GM18505 (cell line): ENCODE measurements around the gene PRKG1.

Experiments used
- ATAC-seq: cut with Tn5 transposase; IDR thresholded peaks from one replicate; pipeline ENCODE4 v1.9.1; 2021; ENCODE audit not compliant: unreplicated experiment
- POLR2A ChIP-seq: IDR thresholded peaks from 4 replicates; pipeline ENCODE4 v1.6.1; 2011; ENCODE audit warnings: borderline replicate concordance; ENCODE audit not compliant: insufficient read depth, insufficient read length; ENCODE audit errors: extremely low read depth

Gene PRKG1

DNA sequence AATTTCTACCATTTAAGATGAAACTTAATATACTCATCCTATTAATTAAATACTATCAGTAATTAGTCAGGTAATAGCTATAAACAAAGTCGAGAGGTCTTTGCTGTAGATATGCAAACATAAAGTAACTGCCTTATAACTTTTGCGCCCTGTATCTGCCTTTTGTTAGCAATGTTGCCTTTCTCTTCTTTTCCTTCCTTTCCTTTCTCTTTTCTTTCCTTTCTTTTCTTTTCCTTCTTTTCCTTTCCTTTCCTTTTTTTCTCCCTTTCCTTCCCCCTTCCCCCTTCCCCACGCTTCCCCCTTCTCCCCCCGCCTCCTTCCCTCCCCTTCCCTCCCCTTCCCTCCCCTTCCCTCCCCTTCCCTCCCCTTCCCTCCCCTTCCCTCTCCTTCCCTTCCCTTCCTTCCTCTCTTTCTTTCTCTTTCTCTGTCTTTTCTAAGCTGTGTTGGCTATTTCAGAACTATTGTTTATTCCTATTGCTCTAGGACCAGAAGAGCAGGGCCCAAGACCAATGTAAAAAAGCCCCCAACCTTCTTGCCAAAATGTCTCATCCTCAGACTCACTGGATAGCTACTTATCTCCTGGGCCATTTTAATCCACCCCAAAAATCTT, 1174.5 kb downstream of the PRKG1 start:
- TF ChIP-seq POLR2A: no peak
- no peak for ATAC-seq

DNA sequence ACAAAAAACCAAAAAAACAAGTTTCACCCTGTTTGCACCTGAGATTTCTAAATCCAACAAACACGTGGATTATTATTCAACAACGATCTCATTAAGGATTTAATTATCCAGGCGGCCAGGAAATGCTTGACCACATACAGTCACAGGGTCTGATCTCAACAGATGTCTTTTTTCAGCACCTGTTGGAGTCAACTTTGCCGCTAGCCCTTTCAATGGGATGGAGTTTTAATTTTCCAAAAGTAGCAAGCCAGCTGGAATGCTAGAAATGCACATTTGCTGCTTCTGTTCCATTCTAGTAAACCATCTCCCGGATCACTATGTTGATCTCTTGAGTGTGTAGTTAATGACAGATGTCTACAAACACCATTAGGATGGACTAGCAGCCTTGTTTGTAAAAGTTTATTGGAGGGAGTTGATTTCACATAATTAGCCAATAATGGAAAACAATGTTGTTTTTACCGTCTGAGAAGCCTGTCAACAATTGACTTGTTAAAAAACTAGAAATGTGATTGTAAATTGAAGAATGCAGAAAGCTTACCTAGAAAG, 1175.6 kb downstream of the PRKG1 start:
- no peak for TF ChIP-seq POLR2A
- no peak for ATAC-seq

DNA sequence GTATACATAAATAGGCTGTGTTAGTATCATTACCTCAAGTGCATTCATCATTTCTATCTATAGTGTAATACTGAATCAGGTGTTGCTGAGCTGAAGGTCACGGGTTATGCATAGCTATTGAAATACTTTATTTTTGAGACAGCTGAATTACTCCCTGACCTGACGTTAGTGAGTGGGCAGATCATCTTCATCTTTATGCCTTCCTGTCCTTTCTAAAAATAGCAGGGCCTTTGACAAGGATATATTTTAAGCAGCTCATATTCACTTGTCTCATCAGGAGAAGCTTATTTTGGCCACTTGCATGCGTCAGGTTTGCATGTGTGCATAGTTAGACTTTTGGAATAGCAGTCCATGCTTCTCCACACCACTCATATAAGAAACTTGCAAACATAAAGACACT, 1176.2 kb downstream of the PRKG1 start:
- no peak for TF ChIP-seq POLR2A
- no peak for ATAC-seq

DNA sequence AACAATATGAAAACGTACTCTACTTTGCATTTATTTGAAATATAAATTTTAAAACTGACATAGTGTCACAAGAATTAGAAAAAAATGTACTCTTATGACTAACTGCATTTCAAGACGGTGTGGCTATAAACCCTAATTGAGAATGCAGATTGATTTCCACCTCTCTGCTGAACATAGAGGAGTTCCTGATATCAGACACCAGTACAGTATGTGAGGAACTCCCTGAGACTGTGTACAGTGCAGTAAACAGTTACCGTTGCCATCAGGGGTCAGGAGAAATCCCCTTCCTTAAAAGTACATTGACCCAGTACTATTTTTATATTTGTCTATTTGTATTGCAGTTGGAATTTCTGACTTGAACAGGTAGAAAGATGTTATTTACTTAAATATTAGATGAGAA, 1178.0 kb downstream of the PRKG1 start:
- no peak for TF ChIP-seq POLR2A
- ATAC-seq: no peak

DNA sequence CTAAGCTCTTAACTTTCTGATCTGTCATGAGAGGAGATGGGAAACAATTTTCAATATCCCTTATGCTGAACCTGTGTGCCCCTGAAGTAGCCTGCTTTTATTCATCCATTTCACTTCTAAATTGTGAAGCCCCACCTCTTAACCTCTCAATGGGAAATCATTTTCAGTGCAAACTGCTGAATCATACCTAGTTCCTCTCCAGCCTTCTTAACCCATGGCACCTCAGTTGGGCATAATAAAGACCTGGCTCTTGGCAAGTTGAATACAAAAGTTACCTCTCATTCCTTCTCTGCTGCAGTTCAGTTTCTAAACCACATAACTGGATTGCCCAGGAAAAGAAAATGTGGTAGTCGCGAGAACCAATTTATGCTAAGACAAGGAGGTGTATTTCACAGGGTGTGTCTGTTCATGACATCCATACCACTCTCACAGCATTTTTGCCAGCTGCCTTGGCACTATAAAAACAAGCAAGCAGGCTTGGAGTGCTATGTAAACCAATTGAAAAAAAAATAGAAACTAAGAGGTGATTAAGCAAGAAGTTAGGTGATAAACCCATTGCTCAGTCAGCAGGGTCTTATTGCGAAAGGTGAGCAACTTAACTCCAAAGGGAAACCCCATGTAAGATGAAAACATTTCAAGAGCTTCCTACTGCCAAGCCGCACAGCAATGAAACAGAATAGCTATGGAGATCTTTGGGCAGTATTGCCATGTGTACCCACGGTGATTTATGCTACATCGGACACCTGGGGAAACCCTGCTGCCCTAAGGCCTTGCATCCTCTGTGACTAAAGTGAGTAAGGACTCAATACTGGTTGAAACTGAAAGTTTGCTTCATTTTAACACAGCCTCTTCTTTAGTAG, 1182.8 kb downstream of the PRKG1 start:
- peak; percentile 99 for ATAC-seq
- no peak for TF ChIP-seq POLR2A

DNA sequence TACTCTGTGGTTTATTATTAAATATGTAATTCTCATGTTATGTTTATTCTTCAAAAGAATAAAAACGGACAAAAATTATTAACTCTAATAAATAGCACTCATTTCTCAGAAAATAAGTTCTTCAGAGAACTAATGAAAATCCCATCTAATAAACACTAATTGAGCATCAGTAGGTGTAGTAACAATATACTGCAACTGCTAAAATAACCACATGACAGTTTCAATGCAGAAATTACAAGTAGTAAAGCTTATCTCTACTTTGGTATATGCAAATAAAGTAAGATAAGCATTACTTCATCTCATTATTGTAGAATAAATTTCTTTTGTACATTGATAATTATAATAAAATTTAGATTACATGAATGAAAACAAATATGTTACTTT, 1183.4 kb downstream of the PRKG1 start:
- ATAC-seq: peak; percentile 78
- TF ChIP-seq POLR2A: no peak

DNA sequence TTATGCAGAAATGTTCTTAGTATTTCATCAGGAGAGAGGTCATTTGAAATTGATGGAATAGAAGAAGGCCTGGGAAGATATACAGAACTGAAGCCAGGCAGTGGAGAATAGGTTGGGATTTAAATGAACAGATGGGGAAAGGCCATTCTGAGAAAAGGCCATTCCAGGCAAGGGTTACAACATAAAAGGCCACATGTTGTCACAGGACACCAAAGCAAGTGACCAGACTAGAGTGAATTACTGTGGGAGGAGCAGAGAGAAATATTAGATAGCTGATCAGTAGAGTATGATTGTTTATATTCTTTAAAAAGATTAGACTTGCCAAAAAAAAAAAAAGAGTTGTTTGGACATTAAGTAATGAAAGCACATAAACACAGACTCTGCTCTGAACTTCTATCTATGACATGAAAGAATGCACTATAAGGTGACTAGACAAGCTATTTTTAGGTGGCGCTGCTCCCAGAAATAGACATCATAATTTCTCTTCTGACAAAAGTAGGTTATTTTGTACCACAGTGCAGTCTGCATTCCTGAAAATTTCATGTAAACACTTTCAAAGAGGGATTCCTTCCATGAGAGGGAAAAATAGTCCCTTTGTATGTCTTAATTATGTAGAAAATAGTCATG, 1184.6 kb downstream of the PRKG1 start:
- TF ChIP-seq POLR2A: no peak
- no peak for ATAC-seq

DNA sequence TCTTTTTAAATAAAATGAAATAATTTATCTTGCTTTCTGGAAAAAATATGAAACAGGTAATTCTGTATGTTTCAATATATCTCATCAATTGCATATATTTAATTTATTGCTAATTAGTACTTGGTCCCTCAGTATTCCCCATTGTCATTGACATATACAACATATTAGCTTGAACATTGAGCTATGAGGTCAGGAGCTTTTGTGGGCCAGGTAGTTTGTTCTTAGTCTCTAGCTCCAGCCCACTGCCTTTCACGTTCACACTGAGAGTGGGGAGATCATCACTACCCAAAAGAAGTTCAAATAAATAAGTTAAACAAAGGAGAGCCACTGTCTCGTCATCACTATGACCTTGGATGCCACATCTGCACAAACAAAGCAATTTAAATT, 1185.1 kb downstream of the PRKG1 start:
- no peak for TF ChIP-seq POLR2A
- no peak for ATAC-seq

DNA sequence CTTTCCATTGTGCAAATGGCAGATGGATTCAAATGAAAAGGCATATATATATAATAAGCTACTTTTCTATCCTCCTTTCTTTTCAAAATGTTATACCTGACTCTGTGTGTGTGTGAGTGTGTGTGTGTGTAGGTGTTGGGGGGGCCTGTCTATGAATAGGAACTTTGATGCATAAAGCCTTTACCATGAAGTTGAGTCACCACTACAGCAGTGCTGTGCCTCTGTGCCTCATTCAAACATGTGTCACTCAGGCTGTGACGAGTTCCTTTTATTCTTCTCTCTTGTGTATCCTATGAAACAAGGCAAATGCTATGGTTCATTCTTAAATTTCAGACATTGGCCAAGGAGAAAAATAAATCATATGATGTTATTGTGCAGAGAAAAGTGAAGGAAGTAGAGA, 1187.1 kb downstream of the PRKG1 start:
- ATAC-seq: no peak

DNA sequence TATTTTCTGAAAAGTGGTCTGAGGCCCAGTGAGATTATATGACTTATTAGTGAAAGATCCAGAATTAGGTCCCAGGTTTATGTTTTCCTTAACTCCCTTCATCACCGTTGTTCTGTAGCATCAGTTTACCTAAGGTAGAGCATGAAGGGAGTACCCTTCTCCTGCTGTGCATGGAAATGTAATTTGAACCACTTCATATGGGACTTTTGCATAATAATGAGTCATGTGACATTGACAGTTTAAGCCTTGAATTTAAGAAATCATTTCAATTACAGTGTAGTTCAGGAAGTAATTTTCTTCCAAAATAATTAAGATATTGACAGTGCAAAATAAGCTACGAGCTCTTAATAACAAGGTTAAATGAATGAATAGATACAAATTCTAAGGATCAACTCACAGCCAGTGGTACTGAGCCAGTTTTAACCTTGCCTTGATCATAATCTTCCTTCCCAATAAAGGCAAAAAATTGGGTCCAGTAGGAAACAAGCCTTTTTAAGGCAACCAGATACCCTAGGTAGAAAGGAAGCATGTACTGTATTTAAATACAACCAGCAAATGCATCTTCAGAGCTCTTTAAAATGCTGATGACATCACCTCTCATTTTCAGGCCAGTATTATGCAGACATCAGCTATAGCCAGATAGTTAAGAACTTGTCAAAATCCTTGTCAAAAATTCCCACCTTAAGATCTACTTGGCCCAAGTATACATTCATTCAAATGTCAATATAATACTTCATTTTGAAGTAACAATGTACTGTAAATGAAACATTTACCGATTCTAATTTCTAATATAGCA, 1191.0 kb downstream of the PRKG1 start:
- TF ChIP-seq POLR2A: no peak
- ATAC-seq: no peak

More for the DNA sequence above, 1187.1 kb downstream of the PRKG1 start:
- no peak for TF ChIP-seq POLR2A

DNA sequence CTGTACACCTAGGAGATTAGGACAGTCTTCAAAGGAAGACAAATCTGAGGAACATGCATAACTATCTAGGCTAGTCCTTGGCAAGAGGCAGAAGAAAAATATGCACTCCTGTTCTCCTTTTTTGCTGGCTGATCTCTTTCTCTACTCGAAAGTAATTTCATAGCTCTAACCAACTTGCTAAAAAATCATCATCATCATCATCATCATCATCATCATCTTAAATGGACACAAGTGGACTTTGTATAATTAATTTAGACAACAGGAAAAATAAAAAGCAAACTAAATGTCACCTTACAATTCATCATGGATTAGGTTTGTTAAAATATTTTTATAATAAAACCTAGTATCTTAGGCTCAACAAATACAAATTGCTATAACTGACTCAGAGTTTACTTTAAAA, 1192.6 kb downstream of the PRKG1 start:
- no peak for ATAC-seq
- no peak for TF ChIP-seq POLR2A

DNA sequence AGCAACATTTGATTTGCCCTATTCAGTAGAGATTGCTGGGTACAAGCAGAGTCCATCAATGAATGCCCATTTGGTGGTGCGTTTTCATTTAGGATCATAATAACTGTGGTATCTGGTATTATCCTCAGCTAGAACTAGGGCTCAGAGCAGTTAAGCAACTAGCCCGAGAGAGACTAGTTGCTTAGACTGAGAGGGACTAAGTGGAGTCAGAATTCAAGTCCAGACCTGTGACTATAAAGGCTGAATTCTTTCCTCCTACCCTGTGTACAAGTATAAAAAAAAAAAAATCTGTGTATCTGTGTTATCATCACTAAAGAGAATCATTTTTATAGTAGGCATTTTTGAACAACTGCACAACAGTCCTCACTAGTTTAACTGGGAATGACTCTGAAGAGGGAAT, 1194.5 kb downstream of the PRKG1 start:
- ATAC-seq: no peak
- no peak for TF ChIP-seq POLR2A

DNA sequence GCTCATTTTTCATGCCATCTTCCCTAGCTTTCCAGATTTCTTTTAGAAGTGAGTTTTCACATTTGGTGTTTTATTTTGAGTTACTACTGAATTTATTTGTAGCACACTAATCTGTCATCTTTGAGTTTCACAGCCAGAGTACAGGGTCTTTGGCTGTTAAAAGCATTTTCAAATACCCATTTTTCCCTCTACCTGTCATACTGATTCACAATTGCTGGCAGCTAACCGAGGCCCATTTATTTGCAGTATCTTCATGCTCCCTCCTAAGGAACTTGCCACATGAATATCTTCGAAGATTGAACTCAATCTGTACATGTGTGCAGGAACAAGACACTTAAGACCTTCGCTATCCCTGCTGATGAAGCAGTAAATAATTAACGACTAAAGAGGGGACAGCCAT, 1194.9 kb downstream of the PRKG1 start:
- no peak for TF ChIP-seq POLR2A

More for the DNA sequence above, 1194.9 kb downstream of the PRKG1 start:
- no peak for ATAC-seq
